ENCODE measurements around the gene CHERP. TPM values are rescaled to one million over a fixed set of nuclear protein-coding genes. Genes with fewer than 3 reads are reported as not detected.
"Not testable (repeated sequence)": the region's sequence is repeated elsewhere in the genome, so short reads cannot be mapped to it uniquely, and the experiment has no call there.

The CHERP gene
- total RNA-seq, 1 donor from 2014 or later, result 12.5 TPM

DNA sequence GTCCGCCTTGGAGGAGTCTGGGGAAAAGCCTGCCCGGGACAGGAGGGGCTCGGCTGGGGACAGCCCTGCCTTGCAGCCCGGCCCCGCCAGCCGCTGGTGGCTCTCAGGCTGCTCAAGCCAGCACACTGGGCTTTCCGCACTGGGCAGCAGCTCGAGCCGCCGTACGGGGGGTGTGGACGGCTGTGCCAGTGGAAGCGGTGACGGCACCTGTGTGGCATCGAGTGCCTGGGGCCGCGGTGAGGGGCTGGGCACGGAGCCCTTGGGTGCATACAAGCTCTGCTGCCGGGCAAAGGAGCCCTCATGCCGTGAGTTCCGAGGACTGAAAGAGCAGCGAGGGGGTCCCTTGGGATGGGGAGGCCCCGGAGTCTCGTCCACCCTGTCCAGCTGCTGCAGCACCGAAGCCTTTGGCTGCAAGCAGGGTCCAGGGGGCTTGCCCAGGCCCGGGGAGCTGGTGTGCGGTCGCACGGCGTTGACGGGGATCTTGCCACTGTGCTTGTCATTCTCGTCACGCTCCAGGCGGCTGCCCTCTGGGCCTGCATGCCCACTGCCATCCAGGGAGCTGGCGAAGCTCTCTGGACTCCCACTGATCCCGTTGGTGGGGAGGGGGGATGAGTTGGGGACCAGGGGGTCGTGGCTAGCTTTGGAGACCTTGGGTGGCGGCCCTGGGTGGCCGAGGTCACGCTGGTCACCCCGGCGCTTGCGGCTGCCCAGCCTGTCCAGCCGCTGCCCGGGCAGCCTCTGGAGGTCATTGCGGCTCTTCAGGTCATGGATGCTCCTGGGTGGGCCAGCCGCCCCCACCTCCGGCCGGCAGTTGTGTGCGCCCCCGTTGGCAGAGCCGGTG lies 34.7 kb upstream of the CHERP start:
- no peak for DNase-seq (ENCODE audit: low read depth)

DNA sequence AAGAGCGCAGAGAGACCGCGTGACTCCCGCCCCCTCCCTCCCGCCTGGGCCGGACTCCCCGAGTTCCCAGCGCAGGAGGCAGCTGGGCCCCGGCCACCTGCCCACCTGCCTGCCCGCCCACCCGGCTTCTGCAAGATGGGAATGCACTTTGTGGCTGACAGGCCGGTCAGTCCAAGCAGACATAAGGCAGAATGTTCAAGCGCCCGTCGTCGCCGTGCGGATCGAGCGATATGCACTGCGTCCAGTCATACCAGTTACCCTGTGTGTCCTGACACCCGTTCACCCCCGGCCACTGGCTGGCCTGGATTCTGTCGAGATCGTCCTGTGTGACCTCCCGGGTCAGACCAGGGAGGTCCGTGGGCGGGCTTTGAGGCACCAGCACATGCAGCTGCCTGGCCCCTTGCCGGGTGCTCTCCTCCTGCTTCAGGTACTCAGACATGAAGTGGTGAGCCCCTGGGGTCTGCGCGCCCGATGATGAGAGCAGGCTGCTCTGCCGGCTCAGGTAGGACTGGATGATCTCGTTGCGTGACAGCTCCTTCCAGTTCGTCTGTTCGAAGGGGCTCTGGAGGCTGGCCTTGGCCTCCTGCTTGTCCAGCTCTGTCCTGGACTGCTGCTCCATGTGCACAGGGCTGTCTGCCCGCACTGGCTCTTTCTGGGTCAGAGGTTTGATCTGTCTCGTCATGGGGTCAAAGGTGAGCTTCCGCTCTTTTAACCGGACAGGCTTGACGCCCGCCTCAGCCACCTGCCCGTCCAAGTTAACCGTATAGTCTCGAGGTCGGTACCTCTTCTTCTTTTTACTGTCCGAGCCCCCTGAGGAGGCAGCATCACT lies 33.8 kb upstream of the CHERP start:
- DNase-seq (ENCODE audit: low read depth), result no peak

DNA sequence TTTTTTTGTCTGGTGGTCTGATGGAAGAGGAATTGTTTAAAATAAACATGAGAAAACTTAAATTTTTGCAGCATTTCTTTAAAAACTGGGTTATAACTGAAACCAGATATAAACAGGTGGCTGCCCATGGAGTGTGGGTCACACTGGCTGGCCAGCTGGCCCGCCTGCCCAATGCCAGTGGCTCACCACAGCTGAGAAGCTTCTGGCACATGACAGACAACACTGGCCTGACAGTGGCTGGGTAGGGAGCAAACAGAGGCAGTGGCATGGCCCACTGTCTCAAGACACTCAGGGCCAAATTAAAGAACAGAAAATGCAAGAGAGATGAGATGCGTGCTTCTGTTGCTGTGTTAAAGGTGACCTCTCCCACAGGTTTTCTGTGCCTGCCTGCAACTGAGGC lies 33.0 kb upstream of the CHERP start:
- DNase-seq (ENCODE audit: low read depth), result no peak

DNA sequence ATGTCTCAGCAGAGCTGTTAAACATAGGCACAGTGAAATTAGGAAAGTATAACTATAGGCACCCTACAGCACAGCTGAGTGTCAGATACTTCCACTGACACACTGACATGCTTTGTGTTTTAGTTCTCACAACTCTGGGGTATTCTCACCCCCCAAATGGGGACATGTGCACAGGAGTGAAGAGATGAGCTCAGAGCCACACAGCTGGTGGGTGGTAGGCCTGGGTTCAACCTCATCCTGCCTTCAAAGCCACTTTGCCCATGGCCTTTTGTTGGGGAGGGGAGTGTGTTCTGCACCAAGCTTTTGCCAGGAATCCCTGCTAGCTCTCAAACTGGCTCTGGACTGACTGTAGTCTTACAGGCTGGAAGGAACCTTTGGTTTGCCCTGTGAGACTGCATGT lies 31.7 kb upstream of the CHERP start:
- no peak for DNase-seq (ENCODE audit: low read depth)

DNA sequence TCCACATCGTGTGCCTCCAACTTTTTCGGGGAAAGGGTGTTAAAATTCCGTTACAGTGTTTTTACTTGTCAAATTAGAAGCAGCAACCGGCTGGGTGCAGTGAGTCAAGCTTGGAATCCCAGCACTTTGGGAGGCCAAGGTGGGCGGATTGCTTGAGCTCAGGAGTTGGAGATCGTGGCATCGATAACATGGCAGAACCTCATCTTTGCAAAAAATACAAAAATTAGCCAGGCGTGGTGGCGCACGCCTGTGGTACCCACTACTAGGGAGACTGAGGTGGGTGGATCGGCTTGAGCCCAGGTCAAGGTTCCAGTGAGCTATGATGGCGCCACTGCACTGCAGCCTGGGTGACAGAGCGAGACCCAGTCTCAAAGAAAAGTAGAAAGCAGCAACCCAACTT lies 31.1 kb upstream of the CHERP start:
- DNase-seq (ENCODE audit: low read depth), result no peak

DNA sequence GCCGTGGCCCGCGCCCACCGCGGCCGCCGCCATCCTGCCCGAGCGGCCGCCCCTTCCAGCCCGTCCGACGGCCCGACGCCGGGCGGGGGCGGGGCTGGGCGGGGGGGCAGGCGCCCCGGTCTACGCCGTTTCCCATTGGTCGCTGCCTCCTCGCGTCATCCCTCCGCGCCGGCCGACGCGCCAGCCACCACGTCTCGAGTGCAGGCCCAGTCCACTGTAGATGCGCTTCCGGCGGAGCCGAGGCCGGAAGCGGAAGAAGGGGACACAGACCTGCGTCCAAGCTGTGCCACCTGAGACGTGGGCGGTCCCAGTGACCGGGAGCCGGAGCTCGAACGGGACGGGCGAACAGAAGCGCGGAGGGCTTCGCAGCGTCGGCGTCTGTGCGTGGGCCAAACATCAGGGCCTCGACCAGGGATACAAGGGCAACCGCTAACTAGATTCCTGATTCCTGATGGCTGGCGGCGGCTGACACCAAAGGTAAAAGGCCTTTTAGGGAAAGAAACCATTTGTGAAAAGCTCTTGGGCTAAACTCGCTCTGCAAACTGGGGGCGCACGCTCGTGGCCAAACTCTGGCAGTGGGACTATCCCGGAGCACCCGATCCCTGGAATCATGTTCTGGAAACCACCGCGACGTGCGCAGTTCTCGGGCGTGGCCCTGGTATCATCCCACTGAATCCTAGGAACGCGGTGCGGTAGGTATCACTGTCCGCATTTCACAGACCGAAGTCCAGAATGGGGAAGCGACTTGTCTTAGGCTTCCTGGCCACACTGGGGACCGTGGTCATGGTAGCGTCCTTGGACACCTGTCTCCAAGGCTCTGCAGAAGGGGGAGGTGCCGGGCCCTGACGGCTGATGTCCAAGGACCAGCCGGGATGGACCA lies 30.3 kb upstream of the CHERP start, which contains the start of gene SLC35E1:
Gene SLC35E1, minus strand, starts transcription at position 84 of the 880 bp plus-strand sequence. Its CDS starts 51 bp downstream, at position 33.
- DNase-seq (ENCODE audit: low read depth), result peak; percentile 88

DNA sequence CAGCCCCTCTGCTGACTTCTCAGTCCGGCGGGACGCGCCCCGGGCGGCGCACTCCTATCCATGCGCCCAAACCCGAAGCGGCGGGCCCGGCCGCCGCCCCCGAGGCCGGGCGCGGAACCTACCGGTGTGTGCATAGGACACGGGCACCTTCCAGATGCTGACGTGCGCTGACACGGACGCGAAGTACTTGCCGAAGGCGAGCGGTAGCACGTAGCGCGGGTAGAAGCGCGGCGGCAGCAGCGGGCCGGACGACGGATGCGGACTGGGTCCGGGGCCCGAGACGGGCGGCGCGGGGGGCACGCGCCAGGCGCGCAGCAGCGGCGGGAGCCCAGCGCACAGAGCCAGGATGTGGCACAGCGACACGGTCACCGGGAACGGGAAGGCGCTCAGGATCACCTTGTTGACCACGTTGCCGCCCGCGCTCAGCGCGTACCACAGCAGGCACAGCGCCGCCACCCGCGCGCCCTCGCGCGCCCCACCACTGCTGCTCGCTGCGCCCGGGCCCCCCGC lies 29.6 kb upstream of the CHERP start:
- no peak for DNase-seq (ENCODE audit: low read depth)

DNA sequence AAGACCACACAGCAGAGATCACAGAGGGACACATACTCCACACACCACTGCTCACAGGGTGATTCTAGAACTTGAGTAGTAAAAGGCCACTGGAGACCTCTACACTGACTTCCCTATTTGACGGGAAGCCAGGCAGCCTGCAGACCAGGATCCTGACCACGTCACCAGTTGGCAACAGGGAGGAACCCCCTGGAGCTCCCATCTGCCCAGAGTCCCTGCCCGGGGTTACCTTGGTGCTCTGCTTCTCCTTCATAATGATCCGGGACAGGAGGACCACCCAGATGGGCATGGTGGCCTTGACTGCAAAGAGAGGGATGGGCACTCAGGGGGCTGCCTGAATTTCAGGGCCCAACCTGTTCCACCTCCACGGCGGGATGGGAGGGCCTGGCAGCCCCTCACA lies 29.0 kb upstream of the CHERP start:
- DNase-seq (ENCODE audit: low read depth), result no peak

DNA sequence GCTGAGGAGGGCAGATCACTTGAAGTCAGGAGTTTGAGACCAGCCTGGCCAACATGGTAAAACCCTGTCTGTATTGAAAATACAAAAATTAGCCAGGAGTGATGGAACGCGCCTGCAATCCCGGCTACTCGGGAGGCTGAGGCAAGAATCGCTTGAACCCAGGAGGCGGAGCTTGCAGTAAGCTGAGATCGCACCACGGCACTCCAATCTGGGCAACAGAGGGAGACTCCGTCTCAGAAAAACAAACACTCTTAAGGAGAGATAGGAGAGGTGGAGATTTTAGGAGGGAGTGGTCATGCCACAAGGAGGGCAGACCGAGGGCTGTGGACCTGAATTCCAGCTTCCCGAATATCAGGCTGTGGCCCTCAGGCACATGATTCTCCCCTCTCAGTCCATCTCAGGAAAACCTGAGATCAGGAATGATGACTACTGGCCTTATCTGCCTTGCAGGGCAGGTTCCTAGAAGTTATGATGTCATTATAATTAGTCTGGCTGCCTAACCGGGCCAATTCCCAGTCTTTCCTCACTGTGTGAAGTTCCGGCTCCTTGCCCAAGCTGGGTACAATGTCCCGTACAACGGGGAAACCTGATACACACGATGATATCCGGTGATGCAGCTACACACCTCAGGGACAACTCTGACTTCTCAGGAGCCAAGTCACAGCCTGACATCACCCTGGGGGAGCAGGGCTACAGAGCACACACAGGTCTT lies 27.5 kb upstream of the CHERP start:
- no peak for DNase-seq (ENCODE audit: low read depth)

DNA sequence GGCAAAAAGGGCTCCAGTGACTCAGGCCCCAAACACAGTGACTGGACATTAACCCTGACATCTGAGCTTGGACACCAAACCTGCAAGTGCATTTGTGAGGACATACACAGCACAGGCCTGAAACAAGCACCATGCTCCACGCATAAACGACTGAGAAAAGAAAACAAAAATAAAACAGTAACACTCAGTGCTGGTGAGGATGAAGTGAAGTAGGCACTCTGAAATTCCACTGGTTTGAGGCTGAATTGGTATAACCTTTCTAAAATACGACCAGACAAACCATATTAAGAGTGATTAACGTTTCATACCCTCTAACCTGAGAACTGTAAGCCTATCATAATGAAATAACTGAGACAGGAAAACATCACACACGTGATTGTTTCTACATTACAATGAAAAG lies 24.5 kb upstream of the CHERP start:
- DNase-seq (ENCODE audit: low read depth), result no peak

DNA sequence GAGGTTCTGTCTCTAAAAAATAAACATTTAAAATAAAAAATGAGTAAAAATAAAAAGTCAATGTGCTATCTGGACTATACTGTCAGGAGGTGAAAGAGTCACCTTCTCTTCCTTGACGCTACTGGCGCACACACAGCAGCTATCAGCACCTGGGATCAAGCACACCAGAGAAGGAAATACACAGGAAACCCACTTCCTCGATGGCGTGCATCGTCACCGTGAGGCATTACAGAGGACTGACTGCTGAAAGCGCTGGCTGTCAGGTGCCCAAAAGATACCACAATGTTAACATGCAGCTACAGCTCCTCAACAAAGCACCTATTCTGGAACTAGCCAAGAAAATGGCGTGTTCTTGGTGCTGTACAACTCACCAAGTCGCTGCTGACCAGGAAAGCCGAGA lies 23.9 kb upstream of the CHERP start:
- DNase-seq (ENCODE audit: low read depth), result no peak

DNA sequence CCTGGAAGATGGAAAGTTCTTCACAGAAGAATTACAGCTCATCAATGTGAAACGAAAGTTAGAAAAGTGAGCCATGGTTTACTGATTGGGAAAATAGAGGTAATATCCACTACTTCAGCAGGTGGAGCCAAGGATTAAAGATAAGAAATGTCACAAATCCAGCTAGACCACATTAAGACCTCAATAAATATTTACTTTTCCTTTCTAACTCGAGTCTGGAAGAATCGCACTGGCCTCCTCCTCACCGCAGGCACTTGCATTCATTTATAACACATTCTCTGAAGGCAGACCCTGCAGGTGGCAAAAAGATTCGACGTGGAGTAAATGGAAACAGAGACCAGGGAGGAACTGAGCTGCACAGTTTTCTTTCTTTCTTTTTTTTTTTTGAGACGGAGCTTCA lies 22.6 kb upstream of the CHERP start:
- no peak for DNase-seq (ENCODE audit: low read depth)

DNA sequence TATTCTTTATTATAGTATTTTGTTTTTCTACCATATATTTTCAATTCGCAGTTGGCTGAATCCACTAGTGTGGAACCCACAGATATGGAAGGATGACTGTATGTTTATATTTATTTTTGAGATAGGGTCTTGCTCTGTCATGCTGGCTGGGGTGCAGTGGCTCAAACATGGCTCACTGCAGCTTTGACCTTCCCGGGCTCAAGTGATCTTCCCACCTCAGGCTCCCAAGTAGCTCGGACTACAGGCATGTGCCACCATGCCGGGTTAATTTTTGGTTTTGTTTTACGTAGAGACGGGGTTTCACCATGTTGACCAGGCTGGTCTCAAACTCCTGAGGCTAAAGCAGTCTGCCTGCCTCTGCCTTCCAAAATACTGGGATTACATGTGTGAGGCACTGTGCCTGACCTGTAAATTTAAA lies 20.4 kb upstream of the CHERP start:
- DNase-seq (ENCODE audit: low read depth), result no peak

DNA sequence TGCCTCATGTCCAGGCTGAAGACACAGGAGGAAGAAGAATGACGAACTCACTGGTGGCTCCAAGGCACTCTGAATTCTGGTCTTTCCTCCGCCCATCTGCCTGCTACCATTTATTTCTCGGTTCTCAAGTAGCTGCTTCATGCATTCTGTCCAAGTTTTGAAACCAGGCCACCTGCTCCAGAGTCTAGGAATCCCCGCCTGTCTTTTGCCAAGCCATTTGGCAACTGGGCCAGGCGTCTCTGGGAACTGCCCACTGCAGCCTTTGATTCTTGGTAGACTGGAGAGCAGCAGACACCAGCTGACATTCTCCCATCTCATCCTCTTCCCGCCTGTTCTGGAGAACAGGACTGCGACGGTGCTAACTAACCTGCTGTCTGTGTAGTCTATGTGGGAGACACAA lies 19.1 kb upstream of the CHERP start:
- DNase-seq (ENCODE audit: low read depth), result no peak

DNA sequence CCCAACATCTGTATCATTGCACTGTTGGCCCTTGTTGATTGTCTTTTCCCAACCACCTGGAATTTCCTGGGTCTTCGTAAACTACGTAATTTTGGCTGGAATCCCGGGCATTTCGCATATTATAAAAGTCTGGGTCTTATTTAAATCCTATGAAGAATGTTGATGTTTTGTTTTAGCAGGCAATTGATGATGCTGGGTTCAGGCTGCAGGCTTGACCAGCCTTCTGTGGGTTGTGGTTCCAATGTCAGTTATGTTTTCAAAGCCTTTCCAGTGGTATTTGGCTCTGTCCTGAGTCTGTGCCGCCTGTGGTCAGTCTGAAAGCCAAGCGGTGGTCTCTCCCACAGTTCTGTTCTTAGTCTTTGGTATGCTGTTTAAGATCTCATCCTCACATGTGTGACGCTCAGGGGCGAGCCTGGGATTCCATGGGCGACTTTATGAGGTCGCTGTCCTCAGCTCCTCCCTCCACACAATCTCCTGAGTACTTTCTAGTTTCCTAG lies 17.6 kb upstream of the CHERP start:
- DNase-seq (ENCODE audit: low read depth), result no peak

DNA sequence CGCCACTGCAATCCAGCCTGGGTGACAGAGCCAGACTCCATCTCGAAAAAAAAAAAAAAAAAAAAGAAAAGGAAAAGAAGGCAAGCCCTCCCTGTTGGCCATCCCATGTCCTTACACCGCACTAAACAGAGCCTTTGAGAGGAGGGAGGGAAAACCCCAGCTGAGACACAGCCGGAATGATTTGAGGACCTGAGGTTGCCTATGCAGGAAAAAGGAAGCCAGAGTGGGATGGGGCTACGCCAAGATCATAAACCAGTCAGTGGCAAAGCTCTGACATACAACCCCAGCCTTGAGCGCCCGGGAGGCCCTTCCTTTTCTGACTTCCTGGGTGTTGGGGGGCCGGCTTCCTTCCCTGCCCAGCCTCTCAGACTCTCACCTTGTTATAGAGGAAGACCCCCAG lies 12.5 kb upstream of the CHERP start:
- DNase-seq (ENCODE audit: low read depth), result no peak

DNA sequence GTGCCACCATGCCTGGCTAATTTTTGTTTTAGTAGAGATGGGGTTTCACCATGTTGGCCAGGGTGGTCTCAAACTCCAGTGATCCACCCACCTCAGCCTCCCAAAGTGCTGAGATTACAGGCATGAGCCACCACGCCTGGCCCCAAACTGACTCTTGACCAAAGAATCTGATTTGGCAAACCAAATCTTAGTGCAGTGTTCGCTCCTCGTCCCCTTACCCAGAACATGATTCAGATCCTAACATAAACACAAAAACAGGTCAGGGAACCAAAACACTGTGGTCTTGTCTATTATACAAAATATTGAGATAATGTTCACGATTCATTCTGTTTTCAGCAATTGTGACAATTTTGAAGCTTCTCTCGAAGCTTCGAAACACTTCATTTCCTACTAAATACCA lies 9.7 kb upstream of the CHERP start:
- not testable (repeated sequence) for DNase-seq (ENCODE audit: low read depth)

DNA sequence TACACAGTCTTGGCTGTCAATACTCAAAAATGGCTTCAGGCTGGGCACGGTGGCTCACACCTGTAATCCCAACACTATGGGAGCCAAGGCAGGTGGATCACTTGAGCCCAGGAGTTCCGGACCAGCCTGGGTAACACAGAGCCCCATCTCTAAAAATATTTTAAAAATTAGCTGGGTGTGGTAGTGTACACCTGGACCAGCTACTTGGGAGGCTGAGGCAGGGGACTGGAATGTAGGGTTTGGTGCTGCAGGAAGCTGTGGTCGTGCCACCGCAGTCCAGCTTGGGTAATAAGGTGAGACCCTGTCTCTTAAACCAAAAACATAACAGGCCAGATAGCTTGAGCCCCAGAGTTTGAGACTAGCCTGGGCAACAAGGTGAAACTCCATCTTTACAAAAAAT lies 6.7 kb upstream of the CHERP start:
- DNase-seq (ENCODE audit: low read depth), result no peak

DNA sequence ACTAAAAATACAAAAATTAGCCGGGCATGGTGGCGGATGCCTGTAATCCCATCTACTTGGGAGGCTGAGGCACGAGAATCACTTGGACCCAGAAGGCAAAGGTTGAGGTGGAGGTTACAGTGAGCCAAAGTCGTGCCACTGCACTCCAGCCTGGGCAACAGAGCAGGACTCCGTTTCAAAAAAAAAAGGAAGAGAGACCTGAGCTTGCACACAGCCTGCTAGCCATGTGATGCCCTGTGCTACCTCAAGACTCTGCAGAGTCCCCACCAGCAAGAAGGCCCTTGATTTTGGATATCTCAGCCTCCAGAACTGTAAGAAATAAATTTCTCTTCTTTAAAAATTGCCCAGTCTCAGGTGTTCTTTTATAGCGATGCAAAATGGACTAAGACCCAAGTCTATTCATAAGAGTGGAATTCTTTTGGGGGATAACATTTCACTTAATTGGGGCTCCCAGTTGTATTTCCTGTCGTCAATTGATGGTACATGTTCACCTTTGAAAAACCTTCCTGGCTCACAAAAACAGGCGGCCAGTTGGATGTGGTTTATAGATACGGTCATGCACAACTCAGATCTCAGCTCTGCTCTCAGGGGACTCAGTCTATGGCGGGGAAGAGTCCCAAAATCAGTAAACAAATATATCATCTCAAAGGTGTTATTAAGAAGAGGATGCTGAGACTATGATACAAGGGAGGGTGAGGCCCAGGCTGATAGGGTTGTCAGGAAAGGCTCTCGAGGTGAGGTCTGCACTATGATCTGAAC lies 2.4 kb upstream of the CHERP start:
- DNase-seq (ENCODE audit: low read depth), result no peak

DNA sequence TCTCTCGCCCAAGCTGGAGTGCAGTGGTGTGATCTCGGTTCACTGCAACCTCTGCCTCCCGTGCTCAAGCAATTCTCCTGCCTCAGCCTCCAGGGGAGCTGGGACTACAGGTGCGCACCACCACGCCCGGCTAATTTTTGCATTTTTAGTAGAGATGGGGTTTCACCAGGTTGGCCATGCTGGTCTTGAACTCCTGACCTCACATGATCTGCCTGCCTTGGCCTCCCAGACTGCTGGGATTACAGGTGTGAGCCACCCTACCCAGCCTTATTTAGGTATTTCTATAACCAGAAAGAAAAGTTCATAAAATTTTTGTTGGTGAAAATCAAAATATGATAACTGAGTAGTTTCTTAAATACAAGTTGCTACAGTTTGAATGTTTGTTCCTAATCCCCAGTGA lies 1.5 kb upstream of the CHERP start:
- DNase-seq (ENCODE audit: low read depth), result not testable (repeated sequence)
